Measurements from ENCODE around the gene ELAVL3. TPM values are rescaled to one million over a fixed set of nuclear protein-coding genes. Genes with fewer than 3 reads are reported as not detected.
A peak's percentile ranks its signal among the peaks of the same experiment; 100 is the strongest.

Gene ELAVL3
- not detected in 2 replicates for total RNA-seq (2014; rRNA removed; shearing (Covaris generic))

DNA sequence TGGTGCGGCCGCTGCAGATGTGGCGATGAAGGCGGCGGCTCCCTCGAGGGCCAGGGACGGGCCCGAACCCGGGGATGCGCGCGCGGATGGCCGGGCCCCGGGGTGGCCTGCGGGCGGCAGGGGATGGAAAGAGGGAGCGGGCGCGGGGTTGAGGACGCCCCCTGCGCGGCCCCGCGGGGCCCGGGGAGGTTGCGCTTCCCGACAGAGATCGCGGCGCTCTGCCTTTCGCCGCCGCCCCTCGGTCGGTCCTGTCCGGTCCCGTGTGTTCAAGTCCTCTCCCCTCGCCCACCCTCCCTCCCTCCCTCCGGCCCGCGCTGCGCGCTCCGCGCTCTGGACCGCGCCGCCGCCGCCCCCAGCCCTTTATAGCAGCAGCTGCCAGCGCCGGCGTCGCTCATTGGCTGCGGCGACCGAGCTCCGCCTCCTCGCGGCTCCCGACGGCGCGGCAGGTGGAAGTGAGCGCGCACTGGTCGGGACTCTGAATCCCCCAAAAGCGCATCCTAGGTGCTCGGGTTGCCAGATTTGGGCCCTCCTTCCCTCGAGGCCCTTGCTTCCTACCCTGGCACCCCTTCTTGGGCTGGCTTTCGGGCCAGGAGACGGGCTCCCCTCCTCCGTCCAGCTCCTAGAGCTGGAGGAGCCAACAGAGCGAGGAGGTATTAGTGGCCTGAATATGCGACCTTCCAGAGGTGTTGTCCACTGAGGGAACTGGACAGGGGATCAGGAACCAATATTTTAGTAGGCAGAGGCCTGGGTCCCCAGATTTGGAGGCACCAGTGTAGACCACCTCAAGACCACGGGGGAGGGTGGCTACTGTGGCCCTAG, at the start of gene ELAVL3:
Gene ELAVL3, minus strand, starts transcription at position 332 of the 819 bp plus-strand sequence. CDS start 438 bp downstream, outside the sequence.
- DNase-seq (ENCODE audit: low spot score), result no peak

DNA sequence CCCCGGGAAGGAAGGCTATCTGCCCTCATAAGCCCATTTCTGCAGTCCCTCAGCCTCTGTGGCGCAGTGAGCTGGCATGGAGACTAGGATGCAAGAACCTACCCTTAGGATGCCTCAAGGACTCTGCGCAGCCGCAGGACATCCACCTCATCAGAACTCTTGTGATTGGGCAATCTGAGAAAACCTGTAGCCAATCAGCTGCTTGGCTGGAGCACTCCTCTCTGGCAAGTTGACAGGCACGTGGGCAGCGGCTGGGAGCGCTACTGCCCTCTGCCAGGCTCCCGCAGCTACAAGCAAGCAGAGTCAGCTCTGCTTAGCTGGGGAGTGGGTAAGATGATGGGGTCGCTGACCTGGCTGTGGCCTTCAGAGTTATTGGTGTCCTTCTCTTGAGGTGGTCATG, 49.6 kb upstream of the ELAVL3 start:
- DNase-seq (ENCODE audit: low spot score), result peak; percentile 80

GRCh38 chr19:11528551-11529341, 47.9 kb upstream of the ELAVL3 start, which contains the start of gene ECSIT:
ECSIT (minus strand) TSS chr19:11529134; CDS start chr19:11519170, 9,964 bp downstream.
- DNase-seq (ENCODE audit: low spot score), result peak; percentile 98

- no peak for DNase-seq (ENCODE audit: low spot score)
Measured at GRCh38 chr19:11519138-11519537, 38.3 kb upstream of the ELAVL3 start.

DNA sequence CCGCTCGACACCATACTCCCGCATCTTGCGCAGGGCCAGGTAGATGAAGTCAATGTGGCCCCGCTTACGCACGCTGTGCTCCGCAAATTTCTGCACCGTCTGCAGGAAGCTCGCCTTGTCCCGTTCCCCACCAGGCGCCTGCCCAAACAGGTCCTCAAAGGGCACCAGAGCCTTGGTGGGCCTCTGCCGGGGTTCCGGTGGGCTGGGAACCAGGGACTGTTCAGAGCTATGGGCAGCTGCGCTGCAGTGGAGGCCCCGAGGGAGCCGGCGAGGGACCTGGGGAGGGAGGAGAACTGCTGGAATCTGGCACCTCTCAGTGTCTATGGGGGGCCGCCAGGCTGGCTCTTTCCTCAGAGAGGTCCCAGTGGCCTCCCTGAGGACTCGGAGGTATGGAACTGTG, 33.1 kb upstream of the ELAVL3 start:
- no peak for DNase-seq (ENCODE audit: low spot score)

GRCh38 chr19:11510444-11510843, 29.6 kb upstream of the ELAVL3 start:
- DNase-seq (ENCODE audit: low spot score), result peak; percentile 1

- peak; percentile 2 for DNase-seq (ENCODE audit: low spot score)
Measured at GRCh38 chr19:11507370-11508078, 26.7 kb upstream of the ELAVL3 start.

GRCh38 chr19:11506967-11507366, 26.1 kb upstream of the ELAVL3 start:
- no peak for DNase-seq (ENCODE audit: low spot score)

GRCh38 chr19:11506101-11506555, 25.3 kb upstream of the ELAVL3 start:
- DNase-seq (ENCODE audit: low spot score), result peak; percentile 2

- peak; percentile 89 for DNase-seq (ENCODE audit: low spot score)
Measured at GRCh38 chr19:11505504-11506100, 24.8 kb upstream of the ELAVL3 start, which contains the start of gene ZNF653. ZNF653 (minus strand) TSS chr19:11505839; CDS start chr19:11505786, 53 bp downstream.

GRCh38 chr19:11505032-11505503, 24.2 kb upstream of the ELAVL3 start:
- DNase-seq (ENCODE audit: low spot score), result peak; percentile 92

DNA sequence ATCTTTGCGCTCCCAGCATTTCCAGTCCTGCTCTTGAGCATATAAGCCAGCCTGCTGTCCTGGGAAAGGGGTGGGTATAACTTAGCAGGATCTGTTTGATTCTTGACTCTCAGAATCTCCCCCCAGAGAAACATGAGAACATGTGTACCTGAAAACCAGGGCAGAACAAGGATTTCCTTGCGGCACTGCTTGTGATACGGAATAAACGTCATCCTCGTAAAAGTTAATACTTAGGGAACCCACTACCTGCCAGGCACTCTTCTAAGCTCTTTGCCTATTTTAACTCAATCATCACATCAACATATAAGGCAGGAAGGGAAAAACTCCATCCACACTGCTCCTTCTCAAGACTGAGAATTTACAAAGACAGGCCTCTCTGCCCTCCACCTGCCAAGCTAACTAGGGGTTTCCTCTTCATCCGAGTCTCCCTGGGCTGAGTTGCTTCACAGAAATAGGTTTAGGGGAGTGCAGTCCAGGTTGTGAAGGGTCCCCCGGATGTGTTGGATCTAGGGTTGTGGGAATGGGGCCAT, 23.7 kb upstream of the ELAVL3 start:
- DNase-seq (ENCODE audit: low spot score), result no peak

DNA sequence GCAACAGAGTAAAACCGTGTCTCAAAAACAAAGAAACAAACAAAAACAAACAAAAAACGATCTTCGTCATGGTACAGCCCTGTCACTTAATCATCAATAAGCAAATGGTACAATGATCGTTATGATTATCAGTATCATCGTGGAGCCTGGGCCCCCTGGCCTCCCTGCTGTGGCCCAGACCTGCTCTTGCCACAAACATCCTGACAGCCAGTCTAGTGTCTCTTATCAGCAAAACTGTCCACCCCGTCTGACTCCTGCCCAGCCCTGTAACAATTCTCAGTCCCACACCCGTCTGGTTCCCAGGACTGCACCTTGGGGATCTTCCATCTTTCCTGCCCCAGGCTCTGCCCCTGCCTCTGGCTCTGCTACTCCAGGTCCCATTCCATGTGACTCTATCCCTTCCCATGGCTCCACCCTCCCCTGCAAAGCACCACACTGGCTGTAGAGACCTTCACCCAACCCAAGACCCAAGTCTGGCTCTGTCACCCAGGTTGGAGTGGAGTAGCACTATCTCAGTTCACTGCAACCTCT, 19.1 kb upstream of the ELAVL3 start:
- DNase-seq (ENCODE audit: low spot score), result no peak

GRCh38 chr19:11499220-11499726, 18.4 kb upstream of the ELAVL3 start:
- DNase-seq (ENCODE audit: low spot score), result no peak

DNA sequence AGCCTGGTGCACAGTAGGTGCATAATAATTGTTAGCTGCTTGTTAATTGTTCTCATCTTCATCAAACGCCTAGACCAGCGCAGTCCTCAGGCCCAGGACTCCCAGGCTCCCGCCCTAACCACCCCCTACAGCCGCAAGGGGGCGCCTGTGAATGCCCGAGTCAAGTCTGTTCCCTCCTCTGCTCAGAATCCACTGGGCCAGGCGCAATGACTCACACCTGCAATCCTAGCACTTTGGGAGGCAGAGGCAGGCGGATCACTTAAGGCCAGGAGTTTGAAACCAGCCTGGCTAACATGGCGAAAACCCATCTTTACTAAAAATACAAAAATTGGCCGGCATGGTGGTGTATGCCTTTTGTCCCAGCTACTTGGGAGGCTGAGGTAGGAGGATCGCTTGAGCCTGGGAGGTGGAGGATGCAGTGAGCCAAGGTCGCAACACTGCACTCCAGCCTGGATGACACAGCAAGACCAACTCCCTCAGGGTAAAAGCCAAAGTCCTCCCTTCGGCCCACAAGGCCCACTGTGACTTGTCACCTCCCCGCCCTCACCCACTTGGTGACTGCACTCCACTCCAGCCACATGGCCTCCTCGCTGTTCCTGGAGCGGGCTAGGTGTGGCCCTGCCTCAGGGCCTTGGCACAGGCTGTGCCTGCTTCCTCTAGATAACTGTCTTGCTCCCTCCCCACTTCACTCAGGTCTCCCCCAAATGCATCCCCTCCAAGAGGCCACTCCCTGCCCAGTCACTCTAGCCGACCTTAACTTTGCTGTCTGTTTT, 15.7 kb upstream of the ELAVL3 start:
- DNase-seq (ENCODE audit: low spot score), result peak; percentile 77

GRCh38 chr19:11495885-11496284, 15.0 kb upstream of the ELAVL3 start:
- no peak for DNase-seq (ENCODE audit: low spot score)

GRCh38 chr19:11495481-11495880, 14.6 kb upstream of the ELAVL3 start:
- DNase-seq (ENCODE audit: low spot score), result no peak

GRCh38 chr19:11494634-11495285, 13.9 kb upstream of the ELAVL3 start:
- DNase-seq (ENCODE audit: low spot score), result no peak

DNA sequence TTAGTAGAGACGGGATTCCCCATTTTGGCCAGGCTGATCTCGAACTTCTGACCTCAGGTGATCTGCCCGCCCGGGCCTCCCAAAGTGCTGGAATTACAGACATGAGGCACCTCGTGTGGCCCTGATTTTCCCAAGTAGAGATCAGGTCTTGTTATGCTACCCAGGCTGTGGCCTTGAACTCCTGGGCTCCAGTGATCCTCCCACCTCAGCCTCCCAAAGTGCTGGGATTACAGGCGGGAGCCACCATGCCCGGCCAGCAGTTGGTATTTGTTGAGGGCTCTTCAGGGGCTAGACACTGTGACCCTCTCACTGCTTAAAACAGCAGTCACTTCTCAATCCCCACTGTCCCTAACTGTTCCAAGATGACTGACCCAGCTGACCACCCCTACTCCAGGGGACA, 8.5 kb upstream of the ELAVL3 start:
- no peak for DNase-seq (ENCODE audit: low spot score)

Data from H4 (cell line).